Measurements from ENCODE around the gene UGT2B15.
"Not testable (repeated sequence)": the region's sequence is repeated elsewhere in the genome, so short reads cannot be mapped to it uniquely, and the experiment has no call there.

Gene UGT2B15

GRCh38 chr4:68655764-68656444, 14.5 kb downstream of the UGT2B15 start:
- ChIA-PET POLR2A (no interaction called here), CTCF (no interaction called here)
- no peak for TF ChIP-seq ARNT (IDR thresholded peaks at IDR 0.05)
- TF ChIP-seq HDGF (IDR thresholded peaks at IDR 0.05; ENCODE audit: borderline replicate concordance) = no peak
- TF ChIP-seq TARDBP (IDR thresholded peaks at IDR 0.05) = no peak
- no peak for TF ChIP-seq SUZ12 (IDR thresholded peaks at IDR 0.05)
- no peak for DNase-seq (ENCODE audit: extremely low spot score)

- TF ChIP-seq NFRKB (IDR thresholded peaks at IDR 0.05) (no peak), SUZ12 (IDR thresholded peaks at IDR 0.05) (no peak), TARDBP (IDR thresholded peaks at IDR 0.05) (no peak), ARNT (IDR thresholded peaks at IDR 0.05) (no peak), FOXM1 (IDR thresholded peaks at IDR 0.05; ENCODE audit: borderline replicate concordance) (no peak), L3MBTL2 (conservative IDR thresholded peaks at IDR 0.05) (no peak), LEF1 (IDR thresholded peaks at IDR 0.05; ENCODE audit: borderline replicate concordance) (no peak), SP1 (IDR thresholded peaks at IDR 0.05) (no peak), ZNF384 (IDR thresholded peaks at IDR 0.05) (no peak), CTBP1 (IDR thresholded peaks at IDR 0.05; ENCODE audit: borderline replicate concordance) (no peak), ELF4 (IDR thresholded peaks at IDR 0.05) (no peak), HDGF (IDR thresholded peaks at IDR 0.05; ENCODE audit: borderline replicate concordance) (no peak), FOXA1 (IDR thresholded peaks at IDR 0.05) (no peak), BHLHE40 (IDR thresholded peaks at IDR 0.05; ENCODE audit: borderline replicate concordance) (no peak)
- no peak for DNase-seq (ENCODE audit: extremely low spot score)
- CTCF ChIA-PET = no interaction called here
- POLR2A ChIA-PET = no interaction called here
These were observed 15.3 kb downstream of the UGT2B15 start for GRCh38 chr4:68654946-68655721.

- no peak for DNase-seq (ENCODE audit: extremely low spot score)
- no peak for TF ChIP-seq FOXA1 (IDR thresholded peaks at IDR 0.05)
- no peak for TF ChIP-seq CTBP1 (IDR thresholded peaks at IDR 0.05; ENCODE audit: borderline replicate concordance)
- no peak for TF ChIP-seq ZNF384 (IDR thresholded peaks at IDR 0.05)
- no peak for TF ChIP-seq NFRKB (IDR thresholded peaks at IDR 0.05)
- TF ChIP-seq SP1 (IDR thresholded peaks at IDR 0.05) = no peak
- TF ChIP-seq ARNT (IDR thresholded peaks at IDR 0.05) = no peak
- TF ChIP-seq SUZ12 (IDR thresholded peaks at IDR 0.05) = no peak
- no peak for TF ChIP-seq HDGF (IDR thresholded peaks at IDR 0.05; ENCODE audit: borderline replicate concordance)
- no peak for TF ChIP-seq ELF4 (IDR thresholded peaks at IDR 0.05)
- TF ChIP-seq PKNOX1 (IDR thresholded peaks at IDR 0.05) = no peak
- TF ChIP-seq FOXM1 (IDR thresholded peaks at IDR 0.05; ENCODE audit: borderline replicate concordance) = no peak
- no peak for TF ChIP-seq BHLHE40 (IDR thresholded peaks at IDR 0.05; ENCODE audit: borderline replicate concordance)
- no peak for TF ChIP-seq TARDBP (IDR thresholded peaks at IDR 0.05)
- no peak for TF ChIP-seq FOXK2 (IDR thresholded peaks at IDR 0.05)
- no peak for TF ChIP-seq L3MBTL2 (conservative IDR thresholded peaks at IDR 0.05)
- no peak for TF ChIP-seq LEF1 (IDR thresholded peaks at IDR 0.05; ENCODE audit: borderline replicate concordance)
- POLR2A ChIA-PET = no interaction called here
- CTCF ChIA-PET = no interaction called here
These were observed 18.5 kb downstream of the UGT2B15 start for GRCh38 chr4:68651932-68652331.

GRCh38 chr4:68630371-68630770, 40.1 kb downstream of the UGT2B15 start:
- POLR2A ChIA-PET = no interaction called here
- CTCF ChIA-PET = no interaction called here
- DNase-seq (ENCODE audit: extremely low spot score) = no peak
- TF ChIP-seq FOXM1 (IDR thresholded peaks at IDR 0.05; ENCODE audit: borderline replicate concordance) = no peak

GRCh38 chr4:68622731-68623130, 47.7 kb downstream of the UGT2B15 start:
- CTCF ChIA-PET; POLR2A ChIA-PET; DNase-seq (ENCODE audit: extremely low spot score): not testable (repeated sequence)

GRCh38 chr4:68617003-68617698, 53.3 kb downstream of the UGT2B15 start:
- CTCF ChIA-PET = no interaction called here
- POLR2A ChIA-PET = no interaction called here
- DNase-seq (ENCODE audit: extremely low spot score) = no peak
- TF ChIP-seq PKNOX1 (IDR thresholded peaks at IDR 0.05) = no peak
- TF ChIP-seq SP1 (IDR thresholded peaks at IDR 0.05) = no peak
- no peak for TF ChIP-seq NFRKB (IDR thresholded peaks at IDR 0.05)
- no peak for TF ChIP-seq HDGF (IDR thresholded peaks at IDR 0.05; ENCODE audit: borderline replicate concordance)
- no peak for TF ChIP-seq ARNT (IDR thresholded peaks at IDR 0.05)

GRCh38 chr4:68615699-68616422, 54.6 kb downstream of the UGT2B15 start:
- no peak for DNase-seq (ENCODE audit: extremely low spot score)
- ChIA-PET POLR2A (no interaction called here), CTCF (no interaction called here)
- TF ChIP-seq TARDBP (IDR thresholded peaks at IDR 0.05) (no peak), FOXA1 (IDR thresholded peaks at IDR 0.05) (no peak), BHLHE40 (IDR thresholded peaks at IDR 0.05; ENCODE audit: borderline replicate concordance) (no peak), CTBP1 (IDR thresholded peaks at IDR 0.05; ENCODE audit: borderline replicate concordance) (no peak), FOXK2 (IDR thresholded peaks at IDR 0.05) (no peak)
